HT1080 (cell line): ENCODE results near the gene ABCF1. TPM values are rescaled to one million over a fixed set of nuclear protein-coding genes. Genes with fewer than 3 reads are reported as not detected.

Source experiments
- DNase-seq: peaks from one replicate; pipeline ENCODE4 v3.0.0-alpha.2; 2015; ENCODE audit warnings: low read depth
- total RNA-seq: library from RNA; depleted of rRNA; stranded (reverse); fragments of >200 nt; shearing (Covaris generic); gene quantifications from 2 replicates; pipeline ENCODE4 v1.2.3, GENCODE V29; 2014

ABCF1 gene
- total RNA-seq, 1 experiment from 2014 or later = 77.8 TPM

DNA sequence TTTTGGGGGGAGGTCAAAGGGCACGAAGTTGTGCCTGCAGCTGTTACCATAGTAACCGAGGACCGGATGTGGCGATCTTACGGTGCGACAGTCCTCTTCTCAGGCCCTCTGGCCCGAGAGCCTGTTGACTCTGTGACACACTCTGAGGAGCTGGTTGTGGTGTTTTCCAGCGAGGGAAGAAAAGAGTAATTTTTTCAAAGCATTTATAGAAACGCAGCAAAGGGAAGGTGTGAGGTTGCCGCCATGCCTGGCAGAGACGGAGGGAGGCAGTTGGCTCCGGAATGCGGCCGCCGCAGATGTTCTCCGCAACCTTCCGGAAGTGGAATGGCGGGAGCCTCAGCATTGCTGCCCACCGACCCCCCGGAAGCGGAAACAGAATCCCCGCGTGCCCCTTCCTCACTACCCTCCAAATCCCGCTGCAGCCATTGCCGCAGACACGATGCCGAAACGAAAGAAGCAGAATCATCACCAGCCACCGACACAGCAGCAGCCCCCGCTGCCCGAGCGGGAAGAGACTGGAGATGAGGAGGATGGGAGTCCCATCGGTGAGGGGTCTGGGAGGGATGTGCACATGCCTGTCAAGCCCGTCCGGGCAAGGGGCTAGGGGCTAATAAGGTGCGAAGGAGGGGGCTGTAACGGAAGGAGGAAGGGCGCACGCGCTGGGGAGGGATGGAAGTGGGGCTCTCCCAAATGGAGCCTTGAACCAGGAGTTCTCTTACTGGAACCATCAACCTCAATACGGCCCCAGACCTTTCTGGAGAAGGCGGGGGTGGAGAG is 14.1 kb upstream of the ABCF1 start, which contains the start of gene PRR3:
Gene PRR3, plus strand, starts transcription at position 390 of the 777 bp plus-strand sequence. Its CDS starts 50 bp downstream, at position 440.
- DNase-seq = peak; percentile 86

DNA sequence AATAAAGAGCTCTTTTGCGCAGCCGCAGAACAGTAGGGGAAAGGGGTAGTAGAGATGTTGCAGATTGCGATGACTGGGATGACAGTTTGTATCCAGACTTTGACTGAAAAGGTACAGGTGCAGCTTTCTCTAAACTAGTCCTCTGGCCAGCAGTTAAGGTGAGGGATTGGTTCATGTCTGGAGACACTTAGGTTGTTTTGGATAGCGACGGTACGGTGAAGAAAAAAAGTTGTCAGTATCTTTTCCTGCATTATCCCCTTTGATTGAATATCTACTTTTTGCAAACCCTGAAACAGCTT is 13.6 kb upstream of the ABCF1 start:
- DNase-seq = no peak

DNA sequence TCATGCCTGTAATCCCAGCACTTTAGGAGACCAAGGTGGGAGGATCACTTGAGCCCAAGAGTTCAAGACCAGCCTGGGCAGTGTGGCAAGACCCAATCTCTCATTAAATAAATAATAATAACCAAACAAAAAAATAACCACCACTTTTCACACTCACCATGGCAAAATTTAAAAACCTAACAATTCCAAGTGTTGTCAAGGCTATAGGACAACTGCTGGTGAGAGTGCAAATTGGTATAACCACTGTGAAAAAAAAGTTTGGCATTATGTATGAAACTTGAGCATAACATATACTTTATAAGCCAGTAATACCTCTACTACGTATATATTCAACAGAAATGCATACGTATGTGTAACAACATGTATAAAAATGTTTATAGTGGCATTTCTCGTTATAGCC is 10.3 kb upstream of the ABCF1 start:
- no peak for DNase-seq

GRCh38 chr6:30562470-30563425 is 8.5 kb upstream of the ABCF1 start:
- DNase-seq = no peak

GRCh38 chr6:30564114-30564513 is 7.1 kb upstream of the ABCF1 start:
- no peak for DNase-seq

DNA sequence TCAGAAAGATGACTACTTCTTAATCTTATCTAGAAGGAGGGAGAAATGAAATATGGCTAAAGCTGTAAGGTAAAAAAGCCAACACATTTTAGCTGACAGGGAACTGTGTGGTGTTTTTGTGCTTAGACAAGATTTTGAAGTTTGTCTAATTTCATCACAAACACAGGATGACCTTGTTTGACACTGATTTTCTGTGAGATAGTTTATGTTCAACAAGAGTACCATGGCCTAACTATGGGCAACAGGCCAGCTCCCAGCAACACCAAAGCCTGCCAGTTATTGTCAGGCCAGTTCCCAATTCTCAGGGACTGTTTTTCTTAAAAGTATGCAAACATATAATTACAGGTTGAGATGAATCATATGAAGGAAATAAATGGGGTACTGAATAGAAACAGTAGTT is 5.5 kb upstream of the ABCF1 start:
- DNase-seq = no peak

- DNase-seq = no peak
Measured at GRCh38 chr6:30568245-30568644, 3.0 kb upstream of the ABCF1 start.

DNA sequence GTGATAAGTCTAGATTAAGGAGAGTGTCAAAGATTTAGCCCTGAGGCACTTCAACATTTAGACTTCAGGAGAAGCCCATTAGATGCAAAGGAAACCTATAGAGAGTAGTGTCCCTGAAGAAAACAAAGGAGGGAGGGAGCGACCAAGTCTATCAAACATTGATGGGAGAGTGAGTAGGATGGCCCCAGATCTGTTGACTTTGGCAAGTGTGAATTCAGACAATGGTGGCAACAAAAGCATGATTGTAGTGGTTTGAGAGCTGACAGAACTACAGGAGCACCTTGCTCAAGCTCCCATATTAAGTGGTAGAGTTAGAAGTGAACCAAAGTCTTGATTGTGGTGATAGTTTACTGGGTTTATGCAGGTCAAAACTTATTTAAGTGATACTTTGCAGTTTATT is 979 bp upstream of the ABCF1 start:
- no peak for DNase-seq

DNA sequence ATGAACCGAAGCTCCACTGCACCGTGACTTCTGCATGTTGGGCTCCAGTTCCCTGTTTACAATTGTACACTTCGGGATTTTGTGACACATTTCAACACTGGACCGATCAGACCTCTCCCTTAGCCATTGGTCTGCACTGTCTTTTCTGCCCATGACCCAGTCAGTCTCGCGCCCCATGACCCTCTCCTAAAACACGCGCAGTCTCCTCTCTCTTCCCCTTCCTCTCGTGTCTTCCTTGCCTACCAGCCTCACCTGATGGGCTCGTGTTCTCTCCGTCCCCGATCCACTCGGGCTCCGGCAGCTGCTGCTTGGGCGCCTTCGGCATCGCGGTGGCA is 535 bp upstream of the ABCF1 start:
- DNase-seq = no peak

- no peak for DNase-seq
Measured at GRCh38 chr6:30571762-30572082, 480 bp downstream of the ABCF1 start.

- no peak for DNase-seq
Measured at GRCh38 chr6:30572148-30572547, 906 bp downstream of the ABCF1 start.

- DNase-seq = no peak
Measured at GRCh38 chr6:30573113-30573512, 1.9 kb downstream of the ABCF1 start.

DNA sequence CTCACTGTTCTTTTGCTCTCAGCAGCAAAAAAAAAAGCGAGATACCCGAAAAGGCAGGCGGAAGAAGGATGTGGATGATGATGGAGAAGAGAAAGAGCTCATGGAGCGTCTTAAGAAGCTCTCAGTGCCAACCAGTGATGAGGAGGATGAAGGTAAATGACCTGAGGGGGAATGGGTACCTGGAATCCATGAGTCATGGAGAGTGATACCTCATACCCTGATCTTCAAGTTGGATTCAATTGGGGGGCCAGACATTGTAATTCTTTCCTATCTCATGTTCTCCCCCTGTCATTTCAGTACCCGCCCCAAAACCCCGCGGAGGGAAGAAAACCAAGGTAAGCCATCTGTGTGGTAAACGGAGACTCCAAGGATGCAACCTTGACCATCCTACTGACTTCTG is 6.8 kb downstream of the ABCF1 start:
- DNase-seq = no peak

DNA sequence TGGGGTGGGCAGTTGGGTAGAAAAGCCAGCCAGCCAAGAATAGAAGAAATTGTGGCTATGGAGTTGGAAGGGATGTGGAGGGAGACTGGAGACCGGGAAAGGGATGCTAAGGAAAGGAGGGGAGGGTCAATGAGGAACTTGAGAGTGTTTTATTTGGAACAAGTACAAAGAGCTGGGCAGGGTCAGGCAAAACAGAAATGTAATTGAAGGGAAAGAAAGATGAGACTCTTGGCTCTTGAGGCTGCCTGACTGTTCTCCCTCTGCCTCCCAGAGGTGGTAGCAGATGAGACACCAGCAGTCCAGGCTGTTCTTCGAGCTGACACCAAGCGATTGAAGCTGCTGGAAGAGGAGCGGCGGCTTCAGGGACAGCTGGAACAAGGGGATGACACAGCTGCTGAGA is 12.7 kb downstream of the ABCF1 start:
- DNase-seq = no peak

DNA sequence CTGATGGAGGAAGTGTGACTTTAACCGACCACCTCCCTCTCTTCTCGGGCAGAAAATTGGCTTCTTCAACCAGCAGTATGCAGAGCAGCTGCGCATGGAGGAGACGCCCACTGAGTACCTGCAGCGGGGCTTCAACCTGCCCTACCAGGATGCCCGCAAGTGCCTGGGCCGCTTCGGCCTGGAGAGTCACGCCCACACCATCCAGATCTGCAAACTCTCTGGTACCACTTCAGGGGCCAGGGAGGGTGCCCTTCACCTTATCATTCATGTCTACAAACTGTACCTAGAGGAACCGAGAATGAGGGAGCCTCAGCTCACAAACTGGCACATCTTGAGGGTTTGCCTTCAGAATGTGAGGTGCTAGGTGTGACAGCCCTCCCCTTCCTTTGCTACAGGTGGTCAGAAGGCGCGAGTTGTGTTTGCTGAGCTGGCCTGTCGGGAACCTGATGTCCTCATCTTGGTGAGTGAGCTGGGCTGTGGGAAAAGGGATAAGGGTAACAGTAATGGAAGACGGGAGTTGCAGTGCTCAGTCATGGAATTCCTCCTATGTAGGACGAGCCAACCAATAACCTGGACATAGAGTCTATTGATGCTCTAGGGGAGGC is 18.6 kb downstream of the ABCF1 start:
- no peak for DNase-seq

DNA sequence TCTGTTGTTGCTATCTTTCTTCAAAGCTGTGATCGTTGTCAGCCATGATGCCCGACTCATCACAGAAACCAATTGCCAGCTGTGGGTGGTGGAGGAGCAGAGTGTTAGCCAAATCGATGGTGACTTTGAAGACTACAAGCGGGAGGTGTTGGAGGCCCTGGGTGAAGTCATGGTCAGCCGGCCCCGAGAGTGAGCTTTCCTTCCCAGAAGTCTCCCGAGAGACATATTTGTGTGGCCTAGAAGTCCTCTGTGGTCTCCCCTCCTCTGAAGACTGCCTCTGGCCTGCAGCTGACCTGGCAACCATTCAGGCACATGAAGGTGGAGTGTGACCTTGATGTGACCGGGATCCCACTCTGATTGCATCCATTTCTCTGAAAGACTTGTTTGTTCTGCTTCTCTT is 19.3 kb downstream of the ABCF1 start:
- no peak for DNase-seq

DNA sequence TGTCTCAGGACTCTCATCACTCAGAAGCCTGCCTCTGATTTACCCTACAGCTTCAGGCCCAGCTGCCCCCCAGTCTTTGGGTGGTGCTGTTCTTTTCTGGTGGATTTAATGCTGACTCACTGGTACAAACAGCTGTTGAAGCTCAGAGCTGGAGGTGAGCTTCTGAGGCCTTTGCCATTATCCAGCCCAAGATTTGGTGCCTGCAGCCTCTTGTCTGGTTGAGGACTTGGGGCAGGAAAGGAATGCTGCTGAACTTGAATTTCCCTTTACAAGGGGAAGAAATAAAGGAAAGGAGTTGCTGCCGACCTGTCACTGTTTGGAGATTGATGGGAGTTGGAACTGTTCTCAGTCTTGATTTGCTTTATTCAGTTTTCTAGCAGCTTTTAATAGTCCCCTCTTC is 19.8 kb downstream of the ABCF1 start:
- no peak for DNase-seq

DNA sequence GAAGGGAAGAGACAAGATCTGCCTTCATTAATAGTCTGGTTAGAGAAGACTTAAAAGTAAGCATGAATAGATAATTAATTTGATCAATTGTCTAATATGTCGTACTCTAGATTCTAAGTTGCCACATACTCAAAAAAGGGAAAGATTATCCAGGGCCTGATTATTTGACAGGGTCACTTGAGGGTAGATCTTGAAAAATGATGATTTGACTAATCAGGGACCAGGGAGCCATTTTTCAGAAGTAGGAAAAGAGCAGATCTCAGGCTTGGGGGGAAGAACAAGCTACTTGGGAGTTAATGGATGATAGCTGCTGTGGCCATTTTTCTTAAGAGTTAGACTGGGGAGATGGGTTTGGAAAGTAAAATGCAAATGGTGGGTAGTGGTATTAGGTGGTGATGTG is 21.0 kb downstream of the ABCF1 start:
- no peak for DNase-seq

- peak; percentile 71 for DNase-seq
Measured at GRCh38 chr6:30597315-30598144, 26.3 kb downstream of the ABCF1 start.

- DNase-seq = no peak
Measured at GRCh38 chr6:30598912-30599624, 27.8 kb downstream of the ABCF1 start.
